Hematopoietic multipotent progenitor cell (in vitro differentiated cells): ENCODE data around the gene SULT2B1. TPM values are rescaled to one million over a fixed set of nuclear protein-coding genes. Genes with fewer than 3 reads are reported as not detected.

Source experiments
- DNase-seq, 3 donors: peaks; one replicate each; pipeline ENCODE4 v3.0.0-alpha.2; 2011 to 2015; ENCODE audit warnings: low read depth in 2 of 3, low spot score in 2 of 3
- total RNA-seq: library from RNA; depleted of rRNA; stranded (reverse); fragments of >200 nt; gene quantifications from one replicate; pipeline ENCODE4 v1.2.3, GENCODE V29; 2012

The SULT2B1 gene
- total RNA-seq, 1 donor: not detected

DNA sequence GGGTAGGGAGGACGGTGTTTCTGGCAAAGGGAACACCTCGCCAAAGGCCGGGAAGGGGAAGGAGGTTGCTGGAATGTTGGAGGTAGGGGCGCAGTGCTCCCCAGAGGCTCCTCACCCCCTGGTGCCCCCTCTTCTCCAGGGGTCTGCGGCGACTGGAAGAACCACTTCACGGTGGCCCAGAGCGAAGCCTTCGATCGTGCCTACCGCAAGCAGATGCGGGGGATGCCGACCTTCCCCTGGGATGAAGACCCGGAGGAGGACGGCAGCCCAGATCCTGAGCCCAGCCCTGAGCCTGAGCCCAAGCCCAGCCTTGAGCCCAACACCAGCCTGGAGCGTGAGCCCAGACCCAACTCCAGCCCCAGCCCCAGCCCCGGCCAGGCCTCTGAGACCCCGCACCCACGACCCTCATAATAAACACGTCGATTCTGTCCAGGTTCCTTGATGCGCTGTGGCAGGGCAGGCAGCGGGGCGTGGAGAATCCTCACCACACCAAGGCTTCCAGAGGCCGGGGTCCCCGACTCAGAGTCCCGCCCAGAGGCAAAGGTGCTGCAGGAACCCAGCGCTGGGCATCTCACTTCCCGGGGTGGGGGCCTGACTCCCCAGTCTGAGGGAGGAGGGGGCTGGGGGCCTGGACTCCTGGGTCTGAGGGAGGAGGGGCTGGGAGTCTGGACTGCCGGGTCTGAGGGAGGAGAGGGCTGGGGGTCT, 47.2 kb downstream of the SULT2B1 start:
- no peak for DNase-seq

DNA sequence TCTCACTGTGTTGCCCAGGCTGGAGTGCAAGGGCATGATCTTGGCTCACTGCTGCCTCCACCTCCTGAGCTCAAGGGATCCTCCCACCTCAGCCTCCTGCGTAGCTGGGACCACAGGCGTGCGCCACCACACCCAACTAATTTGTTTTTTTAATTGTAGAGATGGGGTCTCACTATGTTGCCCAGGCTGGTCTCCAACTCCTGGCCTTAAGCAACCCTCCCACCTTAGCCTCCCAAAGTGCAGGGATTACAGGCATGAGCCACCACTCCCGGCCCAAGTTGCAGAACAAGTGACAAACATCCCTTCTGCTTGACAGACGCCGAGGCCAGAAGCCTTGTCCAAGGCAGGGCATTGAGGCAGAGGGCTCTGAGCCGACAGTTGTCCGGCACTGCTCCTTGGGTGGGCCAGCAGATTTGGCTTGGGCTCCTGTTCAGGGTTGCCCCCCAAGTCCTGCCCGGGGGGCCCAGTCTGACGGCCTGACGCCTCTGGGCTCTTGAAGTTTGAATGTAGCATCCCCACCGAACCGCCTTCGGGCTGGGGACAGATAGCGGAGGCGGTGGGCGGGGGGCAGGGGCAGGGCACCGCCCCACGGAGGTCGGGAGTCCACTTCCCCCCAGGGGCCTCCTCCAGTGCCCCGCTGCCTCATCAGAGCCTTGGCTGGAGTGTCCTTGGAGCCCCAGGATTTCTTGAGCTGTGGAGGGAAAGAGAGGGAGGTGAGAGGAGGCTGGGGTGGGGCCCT, 48.9 kb downstream of the SULT2B1 start:
- DNase-seq: no peak

DNA sequence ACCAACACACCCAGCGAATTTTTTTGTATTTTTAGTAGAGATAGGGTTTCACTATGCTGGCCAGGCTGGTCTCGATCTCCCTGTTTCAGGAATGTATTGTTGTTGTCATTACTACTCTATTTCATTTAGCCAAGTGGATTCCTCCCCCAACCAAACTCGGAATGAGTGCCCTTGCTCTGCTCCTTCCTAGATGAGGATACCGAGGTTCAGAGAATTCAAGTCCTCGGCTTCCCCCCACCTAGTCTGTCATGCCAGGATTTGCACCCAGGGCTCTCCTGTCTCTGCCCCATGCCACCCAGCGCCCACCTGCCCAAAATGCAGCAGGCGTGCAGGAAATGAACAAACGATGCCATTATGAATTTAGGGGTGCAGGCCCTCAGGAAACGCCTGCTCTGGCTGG, 51.0 kb downstream of the SULT2B1 start:
- no peak for DNase-seq

DNA sequence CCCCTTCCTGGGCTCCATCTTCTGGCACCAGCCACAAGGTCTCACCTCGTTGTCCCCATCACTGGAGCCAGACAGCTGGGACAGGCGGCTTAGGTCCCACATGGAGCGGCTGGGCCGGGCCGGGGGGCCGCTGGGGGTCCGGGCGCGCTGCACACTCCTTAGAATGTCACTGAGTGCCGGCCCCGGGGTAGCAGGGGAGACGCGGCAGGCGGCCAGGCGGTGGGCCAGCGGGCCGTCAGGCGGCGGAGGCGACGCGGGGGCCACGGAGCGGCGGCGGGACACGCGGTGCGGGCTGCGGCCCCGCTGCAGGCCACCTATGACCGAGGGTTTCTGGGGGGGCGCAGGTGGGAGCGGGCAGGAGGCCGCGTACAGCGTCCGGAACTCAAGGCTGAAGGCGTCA, 51.5 kb downstream of the SULT2B1 start:
- DNase-seq: no peak

DNA sequence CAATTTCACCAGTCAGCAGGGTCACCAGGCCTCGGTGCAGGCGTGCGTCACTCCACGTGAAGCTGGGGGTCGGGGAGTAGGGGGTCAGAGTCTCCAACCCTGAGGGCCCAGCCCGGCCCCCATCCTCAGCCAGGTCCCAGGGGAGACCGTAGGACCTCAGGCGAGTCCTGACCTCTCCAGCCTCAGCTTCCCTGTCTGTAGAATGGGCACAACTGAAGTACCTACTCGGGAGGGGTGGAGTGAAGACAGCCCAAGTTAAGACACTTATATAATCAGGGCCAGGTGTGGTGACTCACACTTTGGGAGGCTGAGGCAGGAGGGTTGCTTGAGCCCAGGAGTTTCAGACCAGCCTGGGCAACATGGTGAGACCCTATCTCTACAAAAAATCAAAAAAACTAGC, 51.9 kb downstream of the SULT2B1 start:
- no peak for DNase-seq

DNA sequence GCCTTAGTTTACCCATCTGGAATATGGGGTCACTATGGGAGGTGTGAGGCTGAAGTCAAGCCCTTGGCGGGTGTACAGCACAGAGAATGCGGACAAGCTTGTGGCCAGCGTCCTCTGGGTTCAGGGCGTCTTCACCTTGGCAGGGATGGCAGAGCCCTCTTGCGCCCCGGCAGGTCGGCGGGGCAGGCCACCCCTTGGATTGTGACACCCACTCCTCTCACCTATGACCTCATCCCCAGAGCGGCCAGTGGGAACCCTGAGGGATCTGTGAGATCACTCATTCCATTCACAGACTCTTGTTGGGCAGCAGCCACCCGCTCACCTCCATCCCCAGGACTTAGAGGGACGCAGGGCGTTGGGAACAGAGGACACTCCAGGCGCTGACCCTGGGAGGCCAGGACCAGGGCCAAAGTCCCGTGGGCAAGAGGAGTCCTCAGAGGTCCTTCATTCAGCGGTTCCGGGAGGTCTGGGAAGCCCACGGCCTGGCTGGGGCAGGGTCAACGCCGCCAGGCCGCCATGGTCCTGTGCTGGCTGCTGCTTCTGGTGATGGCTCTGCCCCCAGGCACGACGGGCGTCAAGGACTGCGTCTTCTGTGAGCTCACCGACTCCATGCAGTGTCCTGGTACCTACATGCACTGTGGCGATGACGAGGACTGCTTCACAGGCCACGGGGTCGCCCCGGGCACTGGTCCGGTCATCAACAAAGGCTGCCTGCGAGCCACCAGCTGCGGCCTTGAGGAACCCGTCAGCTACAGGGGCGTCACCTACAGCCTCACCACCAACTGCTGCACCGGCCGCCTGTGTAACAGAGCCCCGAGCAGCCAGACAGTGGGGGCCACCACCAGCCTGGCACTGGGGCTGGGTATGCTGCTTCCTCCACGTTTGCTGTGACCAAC, 54.7 kb downstream of the SULT2B1 start, which contains the start of gene SPACA4:
SPACA4 (plus strand) TSS at position 280 of the 896 bp plus-strand sequence; CDS start at position 517, 237 bp downstream.
- no peak for DNase-seq

DNA sequence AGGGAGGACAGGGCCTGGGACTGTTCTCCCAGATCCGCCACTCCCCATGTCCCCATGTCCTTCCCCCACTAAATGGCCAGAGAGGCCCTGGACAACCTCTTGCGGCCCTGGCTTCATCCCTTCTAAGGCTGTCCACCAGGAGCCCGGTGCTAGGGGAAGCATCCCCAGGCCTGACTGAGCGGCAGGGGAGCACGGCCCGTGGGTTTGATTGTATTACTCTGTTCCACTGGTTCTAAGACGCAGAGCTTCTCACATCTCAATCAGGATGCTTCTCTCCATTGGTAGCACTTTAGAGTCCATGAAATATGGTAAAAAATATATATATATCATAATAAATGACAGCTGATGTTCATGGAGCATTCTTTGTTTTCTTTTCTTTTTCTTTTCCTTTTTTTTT, 55.4 kb downstream of the SULT2B1 start:
- no peak for DNase-seq

DNA sequence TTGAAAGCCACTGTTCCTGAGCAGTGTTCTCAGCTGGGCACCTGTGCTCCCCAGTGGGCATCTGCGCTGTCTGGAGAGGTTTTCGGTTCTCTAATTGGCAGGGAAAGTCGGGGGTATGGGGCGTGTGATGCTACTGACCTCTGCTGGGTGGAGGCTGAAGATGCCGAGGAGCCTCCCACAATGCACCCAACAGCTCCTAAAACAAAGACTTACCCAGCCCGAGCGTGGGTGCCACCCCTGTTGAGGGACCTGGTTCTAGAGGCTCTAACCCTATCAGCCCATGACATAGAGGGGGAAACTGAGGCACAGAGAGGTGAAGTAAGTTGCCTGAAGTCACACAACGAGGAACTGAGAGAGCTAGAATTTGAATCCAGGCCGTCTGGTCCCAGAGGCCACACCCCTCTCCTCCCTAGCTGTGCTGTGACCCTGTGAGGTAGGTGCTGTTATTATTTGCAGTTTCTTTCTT, 56.9 kb downstream of the SULT2B1 start:
- peak in 2 of 3 donors; percentile 74 to 83 for DNase-seq

DNA sequence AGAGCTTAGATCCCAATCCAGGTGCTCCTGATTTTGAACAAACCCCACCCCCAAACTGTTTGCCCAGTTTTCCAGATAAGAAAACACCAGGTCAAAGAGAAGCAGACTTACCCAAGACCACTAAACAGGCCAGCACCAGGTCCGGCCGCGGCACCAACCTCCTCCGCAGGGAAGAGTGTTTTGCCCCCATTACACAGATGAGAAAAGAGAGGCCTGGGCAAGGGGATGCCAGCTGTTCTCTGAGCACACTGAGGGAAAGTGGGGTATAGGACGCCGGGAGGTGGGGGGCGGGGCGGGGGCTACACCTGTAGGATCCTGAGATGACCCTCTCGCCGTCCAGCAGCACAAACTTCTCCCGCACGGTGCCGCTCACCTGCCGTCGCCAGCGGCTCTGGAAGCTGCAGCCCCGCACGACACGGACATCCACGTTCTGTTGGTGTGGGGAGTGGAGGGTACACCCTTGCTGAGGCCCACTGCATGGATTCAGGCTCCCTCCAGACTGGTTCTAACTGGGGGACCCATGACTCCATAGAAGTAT, 57.7 kb downstream of the SULT2B1 start:
- DNase-seq: no peak

DNA sequence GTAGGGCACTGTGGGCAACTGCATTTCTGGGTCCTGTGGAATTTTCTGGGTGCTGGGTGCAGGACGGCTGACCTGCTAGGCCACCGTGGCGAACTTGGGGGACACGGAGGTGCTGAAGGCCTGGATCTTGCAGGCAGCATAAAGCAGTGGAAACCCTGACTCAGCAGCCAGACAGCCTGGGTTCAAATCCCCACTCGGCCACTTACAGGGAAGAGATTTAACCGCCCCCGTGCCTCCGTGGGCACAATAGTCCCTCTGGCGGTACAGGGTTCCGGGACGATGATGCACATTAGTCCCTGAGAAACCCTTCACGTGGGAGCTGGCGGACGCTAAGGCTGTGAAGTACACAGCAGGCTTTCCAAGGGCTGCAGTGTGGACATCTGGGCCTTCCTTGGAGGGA, 59.9 kb downstream of the SULT2B1 start:
- DNase-seq: no peak

DNA sequence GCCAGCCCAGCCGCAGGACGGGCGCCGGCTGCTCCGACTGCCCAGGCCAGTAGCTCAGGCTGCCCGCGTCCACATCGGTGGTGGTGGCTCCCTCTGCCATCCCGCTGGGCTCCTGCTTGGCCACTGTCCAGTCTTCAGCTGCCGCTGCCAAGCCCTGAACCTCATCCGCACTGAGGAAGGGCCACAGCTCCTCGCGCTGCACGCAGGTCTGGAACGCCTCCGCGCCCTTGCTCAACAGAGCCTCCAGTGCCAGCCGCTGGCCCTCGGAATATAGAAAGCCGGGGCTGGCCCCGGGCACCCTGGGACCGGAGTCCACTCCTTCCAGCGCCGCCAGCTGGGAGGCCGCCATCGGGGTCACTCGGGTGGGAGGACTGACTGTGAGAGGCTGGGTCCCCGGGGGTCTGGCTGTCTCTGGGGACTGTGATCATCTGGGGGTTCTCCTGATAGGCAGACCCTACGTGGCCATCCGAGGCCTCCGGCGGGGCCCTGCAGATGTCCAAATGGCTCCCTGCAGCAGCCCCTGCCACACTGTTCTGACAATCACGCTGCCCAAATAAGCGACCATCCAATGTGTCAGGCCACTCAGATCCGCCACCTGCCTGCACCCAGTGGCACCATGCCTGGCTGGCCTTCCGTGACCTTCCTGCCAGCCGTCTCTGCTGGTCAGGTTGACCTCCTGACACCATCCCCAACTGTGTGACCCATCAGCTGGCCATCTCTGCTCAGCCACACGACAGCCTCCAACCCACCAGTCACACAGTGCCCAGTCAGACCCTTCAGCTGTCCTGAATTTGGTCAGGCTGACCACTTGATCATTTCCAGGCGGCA, 61.3 kb downstream of the SULT2B1 start:
- DNase-seq: no peak

DNA sequence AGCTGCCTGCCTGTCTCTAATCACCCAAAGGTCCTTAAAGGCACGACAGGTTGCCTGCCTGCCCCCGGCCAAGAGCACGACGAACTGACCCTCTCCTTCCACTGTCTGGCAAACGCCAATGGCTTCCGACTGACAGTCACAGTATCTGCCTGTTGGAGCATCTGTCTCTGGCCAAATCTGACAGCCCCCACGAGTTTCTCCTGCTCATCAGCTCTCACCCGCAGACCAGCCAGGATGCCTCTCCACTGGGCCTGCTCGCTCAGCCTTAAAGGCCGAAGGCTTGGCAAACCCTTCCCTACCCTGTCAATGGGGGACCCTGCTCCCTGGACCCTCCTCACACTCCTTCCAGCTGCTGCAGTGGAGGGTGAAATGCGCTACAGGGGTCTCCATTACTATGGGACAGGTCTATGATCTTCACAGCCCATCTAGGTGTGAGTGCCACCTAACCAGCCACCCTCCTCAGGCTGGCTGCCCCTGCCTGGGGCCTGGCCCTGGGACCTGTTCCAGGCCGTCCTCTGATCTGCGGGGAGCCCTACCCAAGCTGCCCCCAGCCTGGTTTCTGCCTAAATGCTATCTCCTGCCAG, 62.0 kb downstream of the SULT2B1 start:
- DNase-seq: no peak

DNA sequence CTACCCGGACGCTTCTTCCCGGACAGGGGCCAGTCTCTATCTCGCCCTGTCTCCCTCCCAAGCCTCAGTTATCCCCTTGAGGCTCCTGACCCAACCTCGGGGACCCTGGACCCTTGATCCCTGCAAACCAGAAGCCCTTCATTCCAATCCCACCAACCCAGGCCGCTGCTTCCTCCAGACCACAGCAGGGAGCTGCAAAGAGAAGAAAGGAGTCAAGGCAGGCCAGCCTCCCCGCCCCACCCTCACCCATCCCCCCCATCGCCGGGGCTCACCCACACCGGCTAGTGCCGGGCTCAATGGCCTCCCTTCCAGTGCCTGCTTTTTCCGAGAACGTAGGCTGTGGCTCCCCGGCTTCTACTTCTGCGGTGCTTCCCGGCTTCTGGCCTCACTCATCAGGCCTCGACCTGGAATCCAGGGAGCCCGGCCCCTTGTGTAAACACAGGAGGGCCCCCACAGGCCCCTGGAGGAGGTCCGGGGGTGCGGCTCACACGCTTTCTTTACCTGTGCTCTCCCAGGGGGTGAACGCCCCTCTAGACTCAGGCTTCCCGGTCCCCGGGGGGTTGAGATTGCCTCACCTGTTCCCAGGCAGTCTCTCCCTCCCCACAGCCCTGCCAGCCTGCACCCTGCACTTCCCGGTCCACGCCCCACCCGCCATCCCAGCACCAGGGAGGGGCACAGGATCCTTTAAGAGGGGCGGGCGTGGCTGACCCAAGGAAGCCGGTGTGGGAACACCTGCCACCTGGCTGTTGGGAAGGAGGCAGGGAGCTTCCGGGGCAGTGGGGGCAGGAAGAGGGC, 62.7 kb downstream of the SULT2B1 start, which contains the start of gene FAM83E:
FAM83E (minus strand) TSS at position 641 of the 795 bp plus-strand sequence. CDS start 1,704 bp downstream, outside the sequence.
- DNase-seq: no peak

DNA sequence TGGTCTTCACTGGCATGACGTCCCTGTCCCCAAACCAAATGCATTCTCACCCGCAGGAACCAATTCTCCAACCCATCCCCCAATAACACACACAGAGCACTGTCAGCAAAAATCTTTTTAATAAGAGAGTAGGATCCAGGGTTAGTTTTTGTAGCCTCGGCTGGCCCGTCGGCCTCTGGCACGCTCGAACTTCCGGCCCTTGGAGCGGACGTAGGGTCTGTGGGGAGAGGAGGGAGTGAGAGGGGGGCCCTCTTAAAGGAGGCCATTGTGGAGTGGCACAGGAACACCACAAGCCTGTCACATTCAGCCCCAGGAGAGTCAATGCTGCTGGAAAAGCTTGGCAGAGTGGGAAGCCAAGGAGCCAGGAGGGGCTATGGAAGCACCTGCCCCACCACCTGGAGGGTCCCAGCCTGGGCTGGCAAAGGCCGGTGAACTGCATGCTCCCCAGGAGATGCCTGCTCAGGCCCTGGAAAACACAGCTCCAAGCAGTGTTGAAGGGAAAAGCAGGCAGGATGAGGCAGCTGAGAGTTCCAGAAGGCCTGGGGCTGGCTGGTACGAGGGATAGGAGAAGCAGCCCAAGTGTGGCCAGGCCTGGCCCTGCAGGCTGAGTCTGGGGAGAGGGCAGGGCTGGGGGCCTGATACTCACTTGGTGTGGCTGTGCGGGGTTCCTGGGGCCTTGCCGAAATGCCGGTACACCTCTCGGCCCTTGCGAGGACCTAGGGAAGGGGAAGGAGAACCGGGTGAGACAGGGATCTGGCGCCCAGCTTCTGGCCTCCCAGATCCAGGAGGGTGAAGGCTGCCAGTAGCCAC, 63.5 kb downstream of the SULT2B1 start:
- no peak for DNase-seq

DNA sequence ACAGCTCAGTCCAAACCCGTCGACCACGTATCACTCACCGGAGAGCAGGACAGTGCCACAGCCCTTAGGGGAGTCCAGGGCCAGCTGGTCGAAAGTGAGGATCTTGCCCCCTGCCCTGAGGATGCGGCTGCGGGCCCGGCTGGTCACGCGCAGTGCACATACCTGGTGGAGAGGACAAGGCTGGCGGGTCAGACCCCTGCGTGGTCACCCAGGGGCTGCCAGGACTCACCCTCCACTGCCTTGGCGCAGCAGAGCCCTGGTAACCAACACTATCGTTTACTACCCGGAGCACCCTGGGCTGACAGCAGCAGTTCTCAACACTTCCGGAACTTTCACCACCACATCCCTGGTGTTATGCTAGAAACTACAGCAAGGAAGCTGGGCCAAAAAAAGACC, 64.1 kb downstream of the SULT2B1 start:
- no peak for DNase-seq

DNA sequence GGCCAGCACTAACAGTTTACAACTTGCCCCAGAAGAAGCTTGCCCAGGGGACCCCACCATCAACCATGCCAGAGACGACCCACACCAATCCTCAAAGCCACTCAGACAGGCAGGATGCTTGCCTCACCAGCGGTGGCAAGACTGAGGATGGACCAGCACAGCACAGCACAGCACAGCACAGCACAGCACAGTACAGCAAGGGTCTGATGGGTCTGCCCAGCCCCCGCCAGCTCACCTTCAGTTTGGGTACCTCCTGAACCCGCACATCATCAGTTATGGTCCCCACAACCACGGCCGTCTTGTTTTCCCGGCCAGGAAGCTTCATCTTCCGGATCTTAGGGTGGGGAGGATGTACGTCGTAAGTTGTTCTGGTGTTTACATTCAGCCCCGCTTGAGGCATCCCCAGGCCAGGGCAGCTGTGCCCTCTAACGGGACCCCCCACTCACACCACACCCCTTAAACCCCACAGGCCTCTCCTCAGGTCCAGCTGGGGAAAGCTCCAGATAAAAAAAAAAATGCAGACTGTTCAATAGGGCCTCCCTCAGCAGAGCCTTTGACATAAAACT, 64.6 kb downstream of the SULT2B1 start:
- no peak for DNase-seq

DNA sequence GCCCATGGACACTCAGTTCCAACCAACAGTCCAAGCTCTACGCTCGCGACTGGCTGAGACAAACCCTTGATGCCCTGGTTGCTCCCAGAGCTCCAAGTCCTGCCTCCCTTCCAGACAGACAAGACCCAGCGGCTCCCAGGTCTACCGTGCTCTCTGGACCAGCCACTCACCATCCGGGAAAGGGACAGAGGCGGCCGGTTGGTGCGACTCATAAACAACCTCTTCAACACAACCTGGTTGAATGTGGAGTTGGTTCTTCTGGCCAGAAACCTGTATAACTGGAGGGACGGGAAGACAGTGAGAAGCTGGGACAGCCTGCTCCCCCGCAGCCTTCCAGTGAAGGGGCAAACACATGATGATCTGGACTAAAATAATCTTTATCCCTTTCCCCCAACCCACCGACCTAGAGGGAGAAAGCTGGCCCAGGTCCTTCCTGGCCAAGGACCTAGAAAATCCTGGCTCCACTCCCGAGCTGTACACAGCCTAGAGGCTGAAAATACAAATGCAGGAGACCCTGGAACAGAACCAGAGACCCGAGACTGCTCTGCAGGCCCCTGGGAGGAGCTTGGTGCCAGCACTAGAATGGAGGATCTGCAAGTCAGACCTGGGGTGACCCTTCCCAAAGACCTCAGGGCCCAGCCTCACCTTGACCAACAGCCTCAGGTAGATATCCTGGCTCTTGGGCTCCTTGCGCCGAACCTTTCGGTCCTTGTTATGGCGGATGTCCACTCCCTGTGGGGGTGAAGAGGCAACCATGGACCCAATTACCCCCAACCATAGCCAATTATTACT, 65.4 kb downstream of the SULT2B1 start:
- DNase-seq: no peak
